ENCODE measurements around the gene VPS51.
"Not testable (repeated sequence)": the region's sequence is repeated elsewhere in the genome, so short reads cannot be mapped to it uniquely, and the experiment has no call there.

VPS51 gene

DNA sequence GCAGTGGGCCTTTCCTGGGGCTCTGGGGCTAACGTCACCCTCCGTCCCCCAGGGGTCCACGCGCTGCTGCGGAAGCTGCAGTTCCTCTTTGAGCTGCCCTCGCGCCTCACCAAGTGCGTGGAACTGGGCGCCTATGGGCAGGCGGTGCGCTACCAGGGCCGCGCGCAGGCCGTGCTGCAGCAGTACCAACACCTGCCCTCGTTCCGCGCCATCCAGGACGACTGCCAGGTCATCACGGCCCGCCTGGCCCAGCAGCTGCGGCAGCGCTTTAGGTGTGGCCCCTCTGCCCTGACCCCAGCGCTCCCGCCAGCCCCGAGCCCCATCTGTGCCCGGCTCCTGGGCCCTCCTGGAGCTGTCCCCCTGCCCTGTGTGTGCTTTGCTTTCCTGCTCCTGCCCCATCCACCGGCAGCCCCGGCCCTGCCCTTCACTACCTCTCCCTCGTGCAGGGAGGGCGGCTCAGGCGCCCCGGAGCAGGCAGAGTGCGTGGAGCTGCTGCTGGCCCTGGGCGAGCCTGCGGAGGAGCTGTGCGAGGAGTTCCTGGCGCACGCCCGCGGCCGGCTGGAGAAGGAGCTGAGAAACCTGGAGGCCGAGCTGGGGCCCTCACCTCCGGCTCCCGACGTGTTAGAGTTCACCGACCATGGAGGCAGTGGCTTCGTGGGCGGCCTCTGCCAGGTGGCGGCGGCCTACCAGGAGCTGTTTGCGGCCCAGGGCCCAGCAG, 11.9 kb downstream of the VPS51 start:
- DNase-seq (ENCODE audit: low read depth), result no peak

DNA sequence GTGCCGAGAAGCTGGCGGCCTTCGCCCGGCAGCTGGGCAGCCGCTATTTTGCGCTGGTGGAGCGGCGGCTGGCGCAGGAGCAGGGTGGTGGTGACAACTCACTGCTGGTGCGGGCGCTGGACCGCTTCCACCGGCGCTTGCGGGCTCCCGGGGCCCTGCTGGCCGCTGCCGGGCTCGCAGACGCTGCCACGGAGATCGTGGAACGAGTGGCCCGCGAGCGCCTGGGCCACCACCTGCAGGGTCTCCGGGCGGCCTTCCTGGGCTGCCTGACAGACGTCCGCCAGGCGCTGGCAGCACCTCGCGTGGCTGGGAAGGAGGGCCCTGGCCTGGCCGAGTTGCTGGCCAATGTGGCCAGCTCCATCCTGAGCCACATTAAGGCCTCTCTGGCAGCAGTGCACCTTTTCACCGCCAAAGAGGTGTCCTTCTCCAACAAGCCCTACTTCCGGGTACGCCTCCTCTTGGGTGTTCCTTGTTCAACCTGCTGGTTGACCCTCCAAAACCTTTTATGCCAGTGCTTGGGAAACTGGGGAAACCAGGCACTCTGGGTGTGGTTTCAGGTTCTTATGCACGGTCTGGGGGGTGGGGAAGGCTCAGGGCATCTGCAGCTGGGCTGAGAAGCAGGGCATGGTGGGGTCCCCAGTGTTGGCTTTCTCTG, 12.6 kb downstream of the VPS51 start:
- DNase-seq (ENCODE audit: low read depth), result no peak

DNA sequence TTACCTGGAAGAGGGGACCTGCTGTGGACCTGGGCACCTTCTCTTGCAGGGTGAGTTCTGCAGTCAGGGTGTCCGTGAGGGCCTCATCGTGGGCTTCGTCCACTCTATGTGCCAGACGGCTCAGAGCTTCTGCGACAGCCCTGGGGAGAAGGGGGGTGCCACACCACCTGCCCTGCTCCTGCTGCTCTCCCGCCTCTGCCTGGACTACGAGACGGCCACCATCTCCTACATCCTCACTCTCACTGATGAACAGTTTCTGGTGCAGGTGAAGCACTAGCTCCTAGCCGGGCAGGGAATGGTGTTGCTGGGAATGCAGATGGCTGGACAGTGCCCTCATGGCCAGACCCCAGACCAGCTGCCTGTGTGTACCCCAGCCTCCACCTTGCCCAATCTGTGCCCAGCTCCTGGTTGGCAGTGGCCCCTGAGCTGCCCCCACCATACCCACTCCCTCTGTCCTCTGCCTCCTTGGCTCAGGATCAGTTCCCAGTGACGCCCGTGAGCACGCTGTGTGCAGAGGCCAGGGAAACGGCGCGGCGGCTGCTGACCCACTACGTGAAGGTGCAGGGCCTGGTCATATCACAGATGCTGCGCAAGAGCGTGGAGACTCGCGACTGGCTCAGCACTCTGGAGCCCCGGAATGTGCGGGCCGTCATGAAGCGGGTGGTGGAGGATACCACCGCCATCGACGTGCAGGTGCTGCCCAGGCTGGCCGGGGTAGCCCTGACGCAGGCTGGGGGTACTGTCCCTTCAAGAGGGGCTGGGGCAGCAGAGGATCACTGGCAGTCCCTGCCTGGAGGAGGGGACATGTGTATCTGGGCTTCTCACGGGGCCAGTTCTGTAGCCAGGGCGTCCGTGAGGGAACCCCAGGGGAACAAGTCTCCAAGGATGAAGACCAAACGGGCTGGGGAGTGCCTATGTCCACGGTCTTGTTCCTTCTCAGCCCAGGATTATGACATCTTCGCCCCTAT, 13.5 kb downstream of the VPS51 start:
- no peak for DNase-seq (ENCODE audit: low read depth)

DNA sequence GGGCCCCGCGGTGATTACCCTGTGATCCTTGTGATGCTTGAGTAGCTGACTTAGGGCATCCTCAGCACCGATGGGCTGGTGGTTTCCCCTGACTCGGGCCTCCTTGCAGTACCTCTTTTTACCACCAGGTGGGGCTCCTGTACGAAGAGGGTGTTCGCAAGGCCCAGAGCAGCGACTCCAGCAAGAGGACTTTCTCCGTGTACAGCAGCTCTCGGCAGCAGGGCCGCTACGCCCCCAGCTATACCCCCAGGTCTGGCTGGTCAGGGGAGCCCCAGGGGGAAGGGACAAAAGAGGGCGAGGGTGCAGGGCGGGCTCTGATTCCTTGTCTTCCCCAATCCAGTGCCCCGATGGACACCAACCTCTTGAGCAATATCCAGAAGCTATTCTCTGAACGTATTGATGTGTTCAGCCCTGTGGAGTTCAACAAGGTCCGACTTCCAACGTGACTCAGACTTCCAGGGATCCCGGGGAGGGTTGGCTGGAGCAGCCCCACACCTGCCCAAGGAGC, 14.4 kb downstream of the VPS51 start:
- no peak for DNase-seq (ENCODE audit: low read depth)

DNA sequence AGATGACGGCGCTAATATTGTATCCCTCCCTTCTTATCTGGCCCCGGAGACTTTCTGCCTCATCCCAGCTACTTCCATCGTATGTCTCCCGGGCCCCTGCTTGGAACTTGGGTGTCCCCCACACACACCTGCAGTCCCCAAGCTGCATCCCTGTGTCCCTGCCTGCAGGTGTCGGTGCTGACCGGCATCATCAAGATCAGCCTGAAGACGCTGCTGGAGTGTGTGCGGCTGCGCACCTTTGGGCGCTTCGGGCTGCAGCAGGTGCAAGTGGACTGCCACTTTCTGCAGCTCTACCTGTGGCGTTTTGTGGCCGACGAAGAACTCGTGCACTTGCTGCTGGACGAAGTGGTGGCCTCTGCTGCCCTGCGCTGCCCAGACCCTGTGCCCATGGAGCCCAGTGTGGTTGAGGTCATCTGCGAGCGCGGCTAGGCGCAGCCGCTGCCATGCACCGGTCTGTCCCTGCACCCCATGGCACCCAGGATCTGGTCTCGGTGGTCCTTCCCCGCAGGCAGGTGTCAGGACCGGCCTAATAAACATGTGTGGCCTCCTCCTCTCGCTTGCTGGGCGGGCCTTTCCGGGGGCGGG, 15.2 kb downstream of the VPS51 start:
- DNase-seq (ENCODE audit: low read depth), result no peak

DNA sequence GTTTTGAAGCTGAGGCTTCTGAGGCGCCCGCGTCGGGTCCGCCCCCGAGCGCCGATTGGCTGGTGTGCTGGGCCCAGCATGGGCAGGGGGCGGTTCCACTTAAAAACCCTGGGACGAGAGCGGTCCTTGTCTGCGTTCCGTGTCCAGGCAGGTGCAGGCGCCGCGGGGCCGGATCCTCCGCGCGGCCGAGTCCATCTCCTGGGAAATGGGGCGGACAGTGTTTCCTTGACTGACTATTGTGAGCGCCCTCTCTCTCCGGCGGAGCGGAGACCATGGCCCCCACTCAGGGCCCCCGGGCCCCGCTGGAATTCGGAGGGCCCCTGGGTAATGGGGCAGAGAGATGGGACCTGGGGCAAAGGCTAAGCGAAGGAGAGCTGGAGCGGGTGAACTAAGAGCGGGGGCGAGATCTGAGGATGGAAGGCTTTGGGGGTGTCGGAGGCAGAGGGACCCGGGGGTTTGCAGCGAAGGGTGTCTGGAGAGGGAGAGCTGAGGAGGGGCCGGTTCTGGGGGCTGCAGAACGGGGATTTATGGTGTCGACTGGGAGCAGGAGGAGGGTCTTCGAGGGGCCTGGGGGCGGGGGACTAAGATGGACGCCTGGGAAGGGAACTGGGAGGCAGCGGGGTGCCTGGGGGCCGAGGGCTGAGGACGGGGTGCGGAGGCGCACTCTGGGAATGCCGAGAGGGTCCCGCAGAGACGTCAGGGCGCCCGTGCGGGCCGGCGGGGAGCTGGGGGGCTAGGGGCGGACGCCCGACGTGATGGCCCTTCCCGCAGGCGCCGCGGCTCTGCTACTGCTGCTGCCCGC, 15.9 kb downstream of the VPS51 start, which contains the start of gene TM7SF2:
TM7SF2 (plus strand) TSS at position 129 of the 802 bp plus-strand sequence; CDS start at position 273, 144 bp downstream.
- no peak for DNase-seq (ENCODE audit: low read depth)

DNA sequence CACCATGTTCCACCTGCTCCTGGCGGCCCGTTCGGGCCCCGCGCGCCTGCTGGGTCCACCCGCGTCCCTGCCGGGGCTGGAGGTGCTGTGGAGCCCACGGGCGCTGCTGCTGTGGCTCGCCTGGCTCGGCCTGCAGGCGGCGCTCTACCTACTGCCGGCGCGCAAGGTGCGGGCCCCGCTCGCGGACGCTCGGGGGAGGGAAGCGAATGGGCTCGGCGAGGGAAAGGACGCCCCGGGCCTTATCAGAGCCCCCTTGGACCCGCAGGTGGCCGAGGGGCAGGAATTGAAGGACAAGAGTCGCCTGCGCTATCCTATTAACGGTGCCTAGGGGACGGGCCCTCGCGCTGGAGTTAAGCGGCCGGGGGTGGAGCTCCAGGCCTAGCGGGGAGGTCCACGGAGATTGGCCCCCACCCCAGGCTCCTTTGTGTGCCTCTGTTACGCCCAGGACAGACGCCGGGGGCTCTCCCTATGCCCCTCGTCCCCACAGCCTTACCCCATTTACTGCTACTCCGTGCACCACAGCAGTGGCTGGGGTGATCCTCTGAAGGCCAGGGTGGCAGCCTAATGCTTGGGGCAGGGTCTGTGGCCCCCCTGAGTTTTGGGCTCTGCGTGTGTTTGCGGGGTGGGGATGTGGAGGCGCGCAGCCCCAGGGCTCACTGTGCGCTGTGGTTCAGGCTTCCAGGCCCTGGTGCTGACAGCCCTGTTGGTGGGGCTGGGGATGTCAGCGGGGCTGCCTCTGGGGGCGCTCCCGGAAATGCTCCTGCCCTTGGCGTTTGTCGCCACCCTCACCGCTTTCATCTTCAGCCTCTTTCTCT, 16.7 kb downstream of the VPS51 start:
- no peak for DNase-seq (ENCODE audit: low read depth)

DNA sequence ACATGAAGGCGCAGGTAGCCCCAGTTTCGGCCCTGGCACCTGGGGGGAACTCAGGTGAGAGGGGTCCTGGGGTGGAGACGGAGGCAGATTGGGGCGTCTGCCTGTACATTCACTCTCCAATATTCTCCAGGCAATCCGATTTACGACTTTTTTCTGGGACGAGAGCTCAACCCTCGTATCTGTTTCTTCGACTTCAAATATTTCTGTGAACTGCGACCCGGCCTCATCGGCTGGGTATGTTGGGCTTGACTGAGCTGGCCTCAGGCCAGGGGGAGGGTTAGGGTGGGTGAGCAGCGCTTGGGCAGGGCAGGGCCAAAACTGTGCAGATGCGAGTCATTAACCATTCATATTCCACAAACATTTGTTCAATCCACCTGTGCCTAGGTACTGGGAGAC, 17.3 kb downstream of the VPS51 start:
- no peak for DNase-seq (ENCODE audit: low read depth)

DNA sequence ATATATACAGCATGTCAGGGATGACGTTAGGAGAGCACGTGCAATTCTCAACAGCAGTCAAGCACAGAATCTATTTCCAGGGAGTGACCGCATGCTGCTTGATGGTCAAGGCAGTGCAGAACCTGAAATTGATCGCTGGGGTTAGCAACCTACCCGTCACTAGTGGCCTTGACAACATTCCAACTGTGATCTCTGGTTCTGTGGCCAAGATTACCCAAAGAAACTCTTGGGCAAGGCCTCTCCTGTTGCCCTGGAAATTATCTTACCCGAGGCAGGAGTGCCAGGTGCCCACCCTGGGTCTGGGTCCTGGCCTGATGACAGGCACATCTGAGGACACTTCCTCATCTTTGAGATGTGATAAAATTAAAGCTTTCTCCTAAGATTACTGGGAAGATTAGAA, 17.8 kb downstream of the VPS51 start:
- DNase-seq (ENCODE audit: low read depth), result no peak

DNA sequence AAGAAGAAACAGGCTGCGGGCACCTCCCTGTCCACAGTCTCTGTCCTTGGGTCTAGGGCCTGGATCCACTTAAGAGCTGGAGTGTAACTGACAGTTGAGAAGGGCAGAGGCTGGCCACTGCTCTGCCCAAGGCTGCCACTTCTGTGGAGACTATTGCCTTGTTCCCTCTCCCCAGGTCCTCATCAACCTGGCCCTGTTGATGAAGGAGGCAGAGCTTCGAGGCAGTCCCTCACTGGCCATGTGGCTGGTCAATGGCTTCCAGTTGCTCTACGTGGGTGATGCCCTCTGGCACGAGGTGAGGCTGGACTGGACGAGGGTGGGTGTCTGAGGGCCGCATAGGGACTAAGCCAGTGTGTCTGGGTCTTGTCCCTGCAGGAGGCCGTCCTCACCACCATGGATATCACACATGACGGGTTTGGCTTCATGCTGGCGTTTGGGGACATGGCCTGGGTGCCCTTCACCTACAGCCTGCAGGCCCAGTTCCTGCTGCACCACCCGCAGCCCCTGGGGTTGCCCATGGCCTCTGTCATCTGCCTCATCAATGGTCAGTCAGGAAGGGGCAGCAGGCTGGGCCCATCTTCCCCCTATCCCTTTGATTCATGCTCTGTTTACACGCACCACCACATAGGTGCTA, 18.6 kb downstream of the VPS51 start:
- DNase-seq (ENCODE audit: low read depth), result no peak

DNA sequence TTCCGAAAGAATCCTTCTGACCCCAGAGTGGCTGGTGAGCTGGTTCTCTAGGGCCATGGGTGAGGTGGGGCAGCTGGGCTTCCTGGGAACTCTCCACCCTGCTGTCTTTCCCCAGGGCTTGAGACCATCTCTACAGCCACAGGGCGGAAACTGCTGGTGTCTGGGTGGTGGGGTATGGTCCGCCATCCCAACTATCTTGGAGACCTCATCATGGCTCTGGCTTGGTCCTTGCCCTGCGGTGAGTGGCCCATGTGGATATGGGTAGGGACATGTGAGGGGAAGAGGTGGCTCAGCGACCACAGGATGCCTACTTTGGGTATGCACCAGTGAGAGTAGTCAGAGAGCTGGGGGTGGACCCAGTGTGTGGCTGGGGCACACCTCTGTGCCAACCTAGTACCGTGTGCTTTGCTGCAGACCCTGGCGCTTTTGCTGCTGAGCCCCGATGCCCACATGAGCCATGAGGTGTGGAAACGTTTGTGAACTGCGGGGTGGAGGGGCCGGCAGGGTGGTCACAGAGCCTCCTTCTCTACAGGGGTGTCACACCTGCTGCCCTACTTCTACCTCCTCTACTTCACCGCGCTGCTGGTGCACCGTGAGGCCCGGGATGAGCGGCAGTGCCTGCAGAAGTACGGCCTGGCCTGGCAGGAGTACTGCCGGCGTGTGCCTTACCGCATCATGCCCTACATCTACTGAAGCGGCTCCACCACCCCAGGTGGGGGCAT, 19.5 kb downstream of the VPS51 start:
- DNase-seq (ENCODE audit: low read depth), result no peak

DNA sequence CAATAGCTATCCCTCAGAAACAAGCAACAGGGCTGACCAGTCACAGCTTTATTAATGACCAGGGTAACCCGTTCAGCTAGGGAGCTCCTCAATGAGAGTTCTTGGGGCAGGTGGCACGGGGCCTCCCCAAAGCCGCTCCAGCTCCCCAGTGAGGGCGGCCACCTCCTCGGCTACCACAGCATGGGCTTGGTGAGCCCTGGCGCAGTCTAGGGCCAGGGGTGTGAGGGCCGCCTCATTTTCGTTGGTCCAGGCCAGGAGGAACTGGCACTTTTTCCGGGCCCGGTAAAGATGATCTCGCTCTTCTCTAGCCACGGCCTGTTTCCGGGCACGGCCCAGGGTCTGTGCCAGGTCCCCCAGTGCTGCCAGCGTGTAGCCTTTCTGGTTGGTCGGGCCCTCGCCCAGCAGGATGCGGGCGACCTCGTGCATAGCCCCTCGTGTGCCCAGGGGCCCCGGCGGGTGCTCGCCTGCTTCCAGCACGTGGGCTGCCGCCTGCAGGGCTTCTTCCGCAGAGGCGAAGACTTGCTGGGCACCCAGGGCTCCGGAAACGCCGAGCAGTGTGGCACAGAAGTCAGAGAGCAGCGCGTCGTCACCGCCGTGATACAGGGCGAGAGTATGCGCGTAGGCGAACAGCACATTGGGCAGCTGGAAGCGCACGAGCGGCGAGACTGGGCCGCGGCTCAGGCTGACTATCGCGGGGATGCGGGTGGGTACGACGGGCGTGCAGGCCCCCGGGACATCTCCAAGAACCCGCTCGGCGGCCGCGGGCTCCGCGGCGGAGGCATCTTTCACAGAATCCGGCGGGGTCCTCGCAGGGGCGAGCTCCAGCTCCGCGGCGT, 20.6 kb downstream of the VPS51 start:
- DNase-seq (ENCODE audit: low read depth), result no peak

DNA sequence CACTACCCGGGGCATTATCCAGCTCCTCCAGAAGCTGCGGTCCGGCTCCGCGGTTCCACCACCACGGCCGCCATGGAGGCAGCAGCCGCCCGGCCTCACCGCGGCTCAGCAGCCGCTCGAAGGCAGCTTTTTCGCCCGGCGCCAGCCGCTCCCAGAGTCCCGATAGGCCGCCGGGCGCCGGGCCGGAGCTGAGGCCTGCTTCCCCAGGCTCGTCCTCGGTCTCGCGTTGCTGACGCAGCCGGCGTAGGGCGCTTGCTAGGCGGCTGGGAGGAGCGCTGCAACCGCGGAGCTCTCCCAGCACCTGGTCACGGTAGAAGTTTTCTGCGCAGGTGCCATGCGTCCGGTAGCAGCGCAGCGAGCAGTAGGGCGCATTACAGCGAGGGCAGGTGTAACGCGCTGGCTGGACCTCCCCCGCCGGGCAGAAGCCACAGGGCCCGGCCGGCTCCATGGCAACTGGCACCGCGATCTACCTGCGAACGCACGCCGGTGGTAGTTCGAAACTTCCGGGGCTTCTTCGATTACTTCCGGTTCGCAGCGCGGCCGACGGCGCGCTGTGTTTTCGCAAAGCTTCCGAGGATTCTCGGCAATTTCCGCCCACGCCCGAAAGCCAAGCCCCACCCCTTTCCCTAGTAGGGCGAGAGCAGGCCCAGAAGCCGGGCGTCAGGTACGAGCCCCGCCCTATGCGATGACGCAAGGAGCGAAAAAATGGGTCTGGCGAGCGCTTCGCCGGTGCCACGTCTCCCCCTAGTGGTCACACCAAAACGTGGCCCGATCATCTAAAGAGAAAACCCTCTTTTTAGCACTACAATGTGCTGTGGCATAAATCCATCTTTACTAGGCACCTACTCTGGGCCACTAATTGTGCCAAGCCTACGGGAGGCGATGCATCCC, 21.4 kb downstream of the VPS51 start, which contains the start of gene ZNHIT2:
ZNHIT2 (minus strand) TSS at position 496 of the 891 bp plus-strand sequence; CDS start at position 448, 48 bp downstream.
- DNase-seq (ENCODE audit: low read depth), result no peak

DNA sequence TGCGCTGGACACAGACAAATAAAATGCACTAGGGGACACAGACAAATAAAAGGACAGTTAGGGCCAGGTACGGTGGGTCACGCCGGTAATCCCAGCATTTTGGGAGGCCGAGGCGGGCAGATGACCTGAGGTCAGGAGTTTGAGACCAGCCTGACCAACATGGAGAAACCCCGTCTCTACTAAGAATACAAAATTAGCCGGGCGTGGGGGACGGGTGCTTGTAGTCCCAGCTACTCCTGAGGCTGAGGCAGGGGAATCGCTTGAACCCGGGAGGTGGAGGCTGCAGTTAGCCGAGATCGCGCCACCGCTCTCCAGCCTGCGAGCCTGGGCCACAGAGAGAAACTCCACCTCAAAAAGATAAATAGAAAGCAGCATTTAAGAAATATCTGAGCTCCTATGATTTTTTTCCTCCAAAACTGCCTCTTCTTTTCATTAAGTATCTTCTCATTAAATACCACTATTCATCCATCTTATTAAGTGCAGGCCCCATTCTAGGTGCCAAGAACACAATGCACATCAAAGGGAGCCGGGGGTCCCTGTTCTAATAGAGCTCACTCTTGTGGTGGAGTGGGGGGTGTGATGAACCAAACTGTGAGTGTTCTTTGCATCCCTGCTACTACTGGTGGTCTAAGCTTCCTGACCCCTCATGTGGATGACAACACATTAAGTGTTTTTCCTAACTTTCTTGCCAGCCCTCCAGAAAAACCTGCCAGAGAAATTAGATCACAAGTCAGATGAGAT, 22.3 kb downstream of the VPS51 start:
- DNase-seq (ENCODE audit: low read depth), result no peak

DNA sequence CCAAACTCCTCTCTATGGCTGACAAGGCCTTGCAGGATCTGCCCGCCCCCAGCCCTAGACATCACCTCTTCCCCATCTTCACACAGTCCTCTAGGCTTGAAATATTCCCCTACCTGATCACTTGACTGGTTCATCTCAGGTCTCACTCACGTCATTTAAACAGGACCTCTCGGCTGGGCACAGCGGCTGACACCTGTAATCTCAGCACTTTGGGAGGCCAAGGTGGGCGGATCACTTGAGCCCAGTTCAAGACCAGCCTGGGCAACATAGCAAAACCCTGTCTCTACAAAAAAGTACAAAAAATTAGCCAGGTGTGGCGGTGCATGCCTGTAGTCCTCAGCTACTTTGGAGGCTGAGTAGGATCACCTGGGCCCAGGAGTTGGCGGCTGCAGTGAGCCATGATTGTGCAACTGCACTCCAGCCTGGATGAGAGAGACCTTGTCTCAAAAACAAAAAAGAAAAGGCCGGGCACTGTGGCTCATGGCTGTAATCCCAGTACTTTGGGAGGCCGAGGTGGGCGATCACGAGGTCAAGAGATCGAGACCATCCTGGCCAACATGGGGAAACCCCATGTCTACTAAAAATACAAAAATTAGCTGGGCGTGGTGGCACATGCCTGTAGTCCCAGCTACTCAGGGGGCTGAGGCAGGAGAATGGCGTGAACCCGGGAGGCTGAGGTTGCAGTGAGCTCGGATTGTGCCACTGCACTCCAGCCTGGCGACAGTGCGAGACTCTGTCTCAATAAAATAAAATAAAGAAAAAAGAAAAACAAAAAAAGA, 23.1 kb downstream of the VPS51 start:
- not testable (repeated sequence) for DNase-seq (ENCODE audit: low read depth)

DNA sequence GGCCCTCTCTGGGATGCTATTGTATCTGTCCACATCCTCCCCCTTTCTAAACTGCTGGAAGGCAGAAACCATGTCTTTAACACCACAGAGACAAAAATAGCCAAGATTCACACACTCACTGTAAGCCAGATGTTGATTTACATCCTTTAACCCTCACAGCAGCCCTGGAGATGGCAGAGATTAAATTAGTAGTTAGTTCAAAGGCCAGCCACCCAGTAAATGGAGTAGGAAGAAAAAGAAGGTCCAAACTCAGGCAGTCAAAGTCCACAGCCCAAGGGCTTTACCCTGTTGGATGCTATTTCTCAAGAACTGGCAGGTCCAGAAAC, 23.6 kb downstream of the VPS51 start:
- DNase-seq (ENCODE audit: low read depth), result no peak

Measured in non-pigmented ciliary epithelial cell (primary cell).